Prostate gland (tissue), 2 donors: Measurements from ENCODE around the gene RAB6B.

ENCODE experiments used
- CTCF ChIP-seq, 4 experiments: fragments of 200-600 bp in 2 of 4; fragments of 450-650 bp in 2 of 4; sonication (generic) in 2 of 4; IDR thresholded peaks; 1 replicate in 3 of 4; 2 replicates in 1 of 4; pipeline ENCODE4 v1.5.1; 2016 to 2019; ENCODE audit warnings: antibody characterized with exemption in 4 of 4, mild to moderate bottlenecking in 2 of 4, moderate library complexity in 2 of 4
- POLR2A ChIP-seq: fragments of 450-650 bp; IDR thresholded peaks from one replicate; pipeline ENCODE4 v1.6.1; 2016; ENCODE audit warnings: antibody characterized with exemption, mild to moderate bottlenecking

GRCh38 chr3:133914839-133915600 lies 19.3 kb upstream of the RAB6B start:
- TF ChIP-seq CTCF (IDR thresholded peaks at IDR 0.05) (no peak), POLR2A (no peak)
